MM.1S (cell line): ENCODE measurements around the gene PRAMEF2.
"Not testable (repeated sequence)": the region's sequence is repeated elsewhere in the genome, so short reads cannot be mapped to it uniquely, and the experiment has no call there.

Experiments
- EZH2 ChIP-seq: fragments of 300-600 bp; sonication (generic); optimal IDR thresholded peaks from 2 replicates; pipeline ENCODE3; 2017; ENCODE audit warnings: low read depth, mild to moderate bottlenecking, antibody characterized with exemption, low read length, mixed read lengths
- EZH2phosphoT487 ChIP-seq: fragments of 300-600 bp; sonication (generic); IDR thresholded peaks from 2 replicates; pipeline ENCODE4 v1.6.1; 2018; ENCODE audit warnings: antibody characterized with exemption, low read length
- TF ChIP-seq, protein P1 (sequence below): fragments of 300-600 bp; sonication (generic); IDR thresholded peaks from 2 replicates; pipeline ENCODE4 v1.5.1; 2016; ENCODE audit warnings: antibody characterized with exemption, low read length, mixed read lengths

DNA sequence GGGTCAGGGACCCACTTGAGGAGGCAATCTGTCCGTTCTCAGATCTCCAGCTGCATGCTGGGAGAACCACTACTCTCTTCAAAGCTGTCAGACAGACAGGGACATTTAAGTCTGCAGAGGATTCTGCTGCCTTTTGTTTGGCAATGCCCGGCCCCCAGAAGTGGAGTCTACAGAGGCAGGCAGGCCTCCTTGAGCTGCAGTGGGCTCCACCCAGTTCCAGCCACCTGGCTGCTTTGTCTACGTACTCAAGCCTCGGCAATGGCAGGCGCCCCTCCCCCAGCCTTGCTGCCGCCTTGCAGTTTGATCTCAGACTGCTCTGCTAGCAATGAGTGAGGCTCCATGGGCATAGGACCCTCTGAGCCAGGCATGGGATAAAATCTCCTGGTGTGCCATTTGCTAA is 37.8 kb upstream of the PRAMEF2 start:
- TF ChIP-seq, protein P1, sequence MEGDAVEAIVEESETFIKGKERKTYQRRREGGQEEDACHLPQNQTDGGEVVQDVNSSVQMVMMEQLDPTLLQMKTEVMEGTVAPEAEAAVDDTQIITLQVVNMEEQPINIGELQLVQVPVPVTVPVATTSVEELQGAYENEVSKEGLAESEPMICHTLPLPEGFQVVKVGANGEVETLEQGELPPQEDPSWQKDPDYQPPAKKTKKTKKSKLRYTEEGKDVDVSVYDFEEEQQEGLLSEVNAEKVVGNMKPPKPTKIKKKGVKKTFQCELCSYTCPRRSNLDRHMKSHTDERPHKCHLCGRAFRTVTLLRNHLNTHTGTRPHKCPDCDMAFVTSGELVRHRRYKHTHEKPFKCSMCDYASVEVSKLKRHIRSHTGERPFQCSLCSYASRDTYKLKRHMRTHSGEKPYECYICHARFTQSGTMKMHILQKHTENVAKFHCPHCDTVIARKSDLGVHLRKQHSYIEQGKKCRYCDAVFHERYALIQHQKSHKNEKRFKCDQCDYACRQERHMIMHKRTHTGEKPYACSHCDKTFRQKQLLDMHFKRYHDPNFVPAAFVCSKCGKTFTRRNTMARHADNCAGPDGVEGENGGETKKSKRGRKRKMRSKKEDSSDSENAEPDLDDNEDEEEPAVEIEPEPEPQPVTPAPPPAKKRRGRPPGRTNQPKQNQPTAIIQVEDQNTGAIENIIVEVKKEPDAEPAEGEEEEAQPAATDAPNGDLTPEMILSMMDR: not testable (repeated sequence)
- not testable (repeated sequence) for TF ChIP-seq EZH2, EZH2phosphoT487
